Small intestine (tissue), 7 donors: ENCODE results near the gene GCLC. TPM values are rescaled to one million over a fixed set of nuclear protein-coding genes. Genes with fewer than 3 reads are reported as not detected.

Experiments used
- DNase-seq, 2 donors: peaks; one replicate each; pipeline versions ENCODE4 v3.0.0 to v3.0.0-alpha.2; 2013
- FAIRE-seq: peaks from 2 replicates; lab custom pipeline; 2012; peaks lifted over from hg19 to GRCh38; lab: Jason Lieb, UNC
- H3K27ac ChIP-seq, 3 donors: one replicate each; pipeline ENCODE4 v1.5.1; 2013; ENCODE audit warnings: low read length in 2 of 3, mild to moderate bottlenecking in 2 of 3, control low read depth in 1 of 3, inconsistent platforms in 1 of 3, low read depth in 1 of 3, moderate library complexity in 1 of 3
- H3K27me3 ChIP-seq, 3 donors: one replicate each; pipeline ENCODE4 v1.6.1; 2013; ENCODE audit warnings: low read length in 3 of 3, inconsistent platforms in 1 of 3; ENCODE audit not compliant: control insufficient read depth in 3 of 3, insufficient read depth in 3 of 3
- H3K36me3 ChIP-seq, 3 donors: one replicate each; pipeline ENCODE4 v1.6.1; 2013; ENCODE audit warnings: low read length in 3 of 3, inconsistent platforms in 1 of 3, low read depth in 1 of 3, mild to moderate bottlenecking in 1 of 3, moderate library complexity in 1 of 3; ENCODE audit not compliant: control insufficient read depth in 3 of 3, insufficient read depth in 2 of 3
- H3K4me1 ChIP-seq, 3 donors: one replicate each; pipeline ENCODE4 v1.6.1; 2013; ENCODE audit warnings: low read length in 2 of 3, inconsistent platforms in 1 of 3, low read depth in 1 of 3, mild to moderate bottlenecking in 1 of 3, moderate library complexity in 1 of 3; ENCODE audit not compliant: control insufficient read depth in 3 of 3, insufficient read depth in 2 of 3
- H3K4me3 ChIP-seq, 3 donors: one replicate each; pipeline ENCODE4 v1.5.1; 2013; ENCODE audit warnings: low read length in 3 of 3, control low read depth in 1 of 3, inconsistent platforms in 1 of 3, low read depth in 1 of 3, mild to moderate bottlenecking in 1 of 3, moderate library complexity in 1 of 3
- H3K9me3 ChIP-seq, 2 donors: one replicate each; pipeline ENCODE4 v1.6.1; 2013; ENCODE audit warnings: low read depth in 1 of 2, low read length in 1 of 2; ENCODE audit not compliant: control insufficient read depth in 2 of 2, insufficient read depth in 1 of 2
- WGBS, 3 donors: extraction: QIAGEN DNeasy Blood & Tissue Kit; methylation state at CpG; one replicate each; pipeline ENCODE4 v1.1.7; 2013; 5-methylcytosine and 5-hydroxymethylcytosine counted together
- polyA plus RNA-seq, 4 donors: library from polyadenylated mRNA; stranded (reverse) in 3 of 4; unstranded in 1 of 4; fragments of 200-250 nt in 3 of 4; fragments of 120-200 nt in 1 of 4; gene quantifications; one replicate each; pipeline versions ENCODE4 v1.2.1 to v1.2.3, GENCODE V29; 2013
- donor health status: healthy with polysubstance abuse.
- donor health status: control.
- donor health status: control.
- donor health status: Bipolar disorder and iron deficiency.
- donor health status: healthy.

Gene GCLC
- polyA plus RNA-seq, 4 donors: 26.6 to 69.3 (median 28.1) TPM

DNA sequence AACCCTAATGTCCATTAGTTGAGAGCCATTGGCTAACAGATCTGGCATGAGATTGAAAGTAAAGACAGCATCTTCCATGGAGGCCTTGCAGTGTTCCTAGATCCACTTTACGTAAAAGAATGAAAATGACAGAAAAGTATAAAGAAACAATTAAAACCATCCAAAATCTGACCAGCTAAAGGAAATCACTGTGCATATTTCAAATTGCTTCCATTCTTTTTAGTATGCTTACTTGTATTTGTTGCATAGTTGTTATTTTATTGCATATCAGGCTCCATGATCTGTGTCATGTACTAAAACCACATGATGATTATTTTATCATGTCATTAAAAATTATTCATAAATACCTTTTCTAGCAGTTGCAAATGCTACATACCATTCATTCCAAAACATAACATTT is 67.9 kb downstream of the GCLC start:
- Histone ChIP-seq H3K36me3 (no peaks in the 10 kb centered on the region), H3K27ac (no peak overlapping the region)
- WGBS, 3 donors: 97 to 100% (median 100%) methylated on average over 1 of the region's 1 CpG

DNA sequence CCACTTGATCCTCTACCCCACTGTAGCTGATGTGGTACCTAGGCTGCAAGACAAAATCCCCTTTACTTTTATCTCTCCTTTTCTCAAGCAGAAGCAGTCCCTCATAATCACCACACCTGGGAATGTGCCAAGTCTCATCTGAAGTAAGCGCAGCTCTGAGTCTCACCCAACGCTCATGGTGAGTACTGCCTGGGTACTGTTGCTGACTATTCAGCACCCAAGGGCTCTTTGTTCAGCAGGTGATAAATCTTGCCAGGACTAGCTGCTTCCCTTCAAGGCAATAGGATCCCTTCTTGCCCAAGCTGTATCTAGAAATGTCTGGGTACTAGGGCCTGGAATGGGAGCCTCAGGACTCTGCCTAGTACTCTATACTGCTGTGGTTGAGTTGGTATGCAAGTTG is 70.9 kb downstream of the GCLC start:
- FAIRE-seq (no peak), DNase-seq (no peak)
- 86 to 99% (median 97%) methylated on average over 2 of the region's 2 CpGs for WGBS, 3 donors

More for the DNA sequence above, 67.9 kb downstream of the GCLC start:
- Histone ChIP-seq H3K4me1 (no peaks in the 10 kb centered on the region), H3K9me3 (no peaks in the 10 kb centered on the region), H3K4me3 (no peak overlapping the region), H3K27me3 (peaks cover 0 to 8% (median 0%) of the 10 kb centered on the region in 3 donors)
- DNase-seq: no peak
- no peak for FAIRE-seq

DNA sequence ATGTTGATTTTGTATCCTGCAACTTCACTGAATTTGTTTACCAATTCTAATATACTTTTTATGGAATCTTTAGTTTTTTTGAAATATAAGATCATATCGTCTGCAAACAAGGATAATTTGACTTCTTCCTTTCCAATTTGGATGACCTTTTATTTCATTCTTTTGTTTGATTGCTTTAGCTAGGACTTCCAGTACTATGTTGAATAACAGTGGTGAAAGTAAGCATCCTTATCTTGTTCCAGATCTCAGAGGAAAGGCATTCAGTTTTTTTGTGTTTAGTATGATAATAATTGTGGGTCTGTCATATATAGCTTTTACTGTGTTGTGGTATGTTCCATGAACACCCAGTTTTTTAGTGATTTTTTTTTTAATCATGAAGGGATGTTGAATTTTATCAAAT is 75.7 kb downstream of the GCLC start:
- 76 to 90% (median 86%) methylated on average over 1 of the region's 1 CpG for WGBS, 3 donors
- no peak overlapping the region for H3K4me3 ChIP-seq
- H3K4me1 ChIP-seq: no peaks in the 10 kb centered on the region
- no peak overlapping the region for H3K27ac ChIP-seq
- DNase-seq: no peak
- peaks cover 0 to 15% (median 0%) of the 10 kb centered on the region in 3 donors for H3K27me3 ChIP-seq
- FAIRE-seq: no peak
- no peaks in the 10 kb centered on the region for H3K36me3 ChIP-seq
- H3K9me3 ChIP-seq: no peaks in the 10 kb centered on the region

More for the DNA sequence above, 70.9 kb downstream of the GCLC start:
- no peaks in the 10 kb centered on the region for H3K36me3 ChIP-seq
- H3K27ac ChIP-seq: no peak overlapping the region
- H3K27me3 ChIP-seq: peaks cover 0 to 8% (median 0%) of the 10 kb centered on the region in 3 donors
- H3K4me1 ChIP-seq: no peaks in the 10 kb centered on the region
- H3K4me3 ChIP-seq: no peak overlapping the region
- no peaks in the 10 kb centered on the region for H3K9me3 ChIP-seq

DNA sequence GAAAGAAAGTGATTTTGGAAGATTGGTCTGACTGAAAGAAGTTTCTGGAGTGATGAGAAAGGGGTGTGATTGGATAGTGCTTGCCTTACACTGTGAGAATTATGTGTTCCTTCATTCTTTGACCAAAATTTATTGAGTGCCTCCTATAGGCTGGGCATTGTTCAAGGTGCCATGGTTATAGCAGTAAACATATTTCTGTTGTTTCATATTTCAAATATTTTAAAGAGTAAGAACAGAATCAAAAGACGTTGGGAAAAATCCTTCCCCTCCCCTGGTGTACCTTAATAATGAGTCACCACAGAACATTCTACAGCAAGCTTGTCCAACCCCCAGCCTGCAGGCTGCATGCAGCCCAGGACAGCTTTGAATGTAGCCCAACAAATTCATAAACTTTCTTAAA is 78.6 kb downstream of the GCLC start:
- FAIRE-seq: no peak
- Histone ChIP-seq H3K9me3 (no peaks in the 10 kb centered on the region), H3K27me3 (peaks cover 0 to 26% (median 0%) of the 10 kb centered on the region in 3 donors), H3K36me3 (no peaks in the 10 kb centered on the region), H3K4me3 (no peak overlapping the region), H3K27ac (no peak overlapping the region), H3K4me1 (no peaks in the 10 kb centered on the region)
- 40 to 59% (median 42%) methylated on average over 1 of the region's 1 CpG for WGBS, 3 donors
- no peak for DNase-seq

DNA sequence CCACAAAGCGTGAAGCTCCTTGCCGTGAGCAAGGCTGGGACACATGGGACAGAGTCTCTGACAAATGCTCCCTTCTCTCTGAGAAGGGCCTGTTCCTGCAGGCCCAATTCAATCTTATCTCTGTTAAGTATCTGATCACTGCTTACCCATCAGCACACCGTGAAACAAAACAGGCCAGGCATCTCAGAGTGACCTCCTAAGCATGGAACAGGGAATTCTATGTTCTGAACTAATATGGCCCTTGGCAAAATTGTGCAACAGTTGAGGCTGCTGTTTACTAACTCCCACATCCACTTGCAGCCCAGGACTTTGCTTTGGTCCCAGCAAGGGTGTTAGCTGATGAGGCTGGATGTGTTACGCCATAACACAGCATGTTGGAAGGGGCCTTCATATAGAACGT is 79.2 kb downstream of the GCLC start:
- 80 to 88% (median 86%) methylated on average over 5 of the region's 5 CpGs for WGBS, 3 donors
- FAIRE-seq (no peak), DNase-seq (no peak)
- H3K9me3 ChIP-seq: no peaks in the 10 kb centered on the region
- no peak overlapping the region for H3K27ac ChIP-seq
- peaks cover 0 to 30% (median 0%) of the 10 kb centered on the region in 3 donors for H3K27me3 ChIP-seq
- no peak overlapping the region for H3K4me3 ChIP-seq
- H3K4me1 ChIP-seq: no peaks in the 10 kb centered on the region
- no peaks in the 10 kb centered on the region for H3K36me3 ChIP-seq

DNA sequence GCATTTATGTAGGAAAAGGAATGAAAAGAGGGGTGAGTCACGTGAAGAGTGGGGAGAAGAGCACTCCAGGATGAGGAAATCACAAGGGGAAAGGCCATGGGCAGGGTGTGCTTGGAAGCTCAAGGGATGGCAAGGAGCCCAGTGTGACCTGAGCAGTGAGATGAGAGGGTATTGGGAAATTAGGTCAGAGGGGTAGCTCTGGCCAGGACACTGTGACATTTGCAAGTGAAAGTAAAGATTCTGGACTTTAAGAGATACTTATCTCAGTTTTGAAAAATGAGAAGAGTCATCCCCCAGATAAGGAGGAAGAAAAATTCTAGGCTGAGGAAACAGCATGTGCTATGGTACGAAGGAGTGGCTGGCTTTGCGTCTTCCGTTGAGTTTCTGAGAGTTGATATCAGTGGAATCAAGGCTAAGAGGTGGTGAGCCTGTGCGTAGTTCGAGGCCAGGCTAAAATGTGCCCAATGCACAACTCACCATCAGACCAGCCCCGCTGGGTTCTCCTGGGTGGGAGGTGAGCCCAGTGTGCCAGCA is 79.9 kb downstream of the GCLC start:
- WGBS, 3 donors: 84 to 88% (median 85%) methylated on average over 7 of the region's 7 CpGs
- Histone ChIP-seq H3K4me3 (no peak overlapping the region), H3K36me3 (no peaks in the 10 kb centered on the region), H3K9me3 (no peaks in the 10 kb centered on the region), H3K4me1 (no peaks in the 10 kb centered on the region), H3K27me3 (peaks cover 0 to 33% (median 0%) of the 10 kb centered on the region in 3 donors), H3K27ac (no peak overlapping the region)
- DNase-seq (no peak), FAIRE-seq (no peak)

DNA sequence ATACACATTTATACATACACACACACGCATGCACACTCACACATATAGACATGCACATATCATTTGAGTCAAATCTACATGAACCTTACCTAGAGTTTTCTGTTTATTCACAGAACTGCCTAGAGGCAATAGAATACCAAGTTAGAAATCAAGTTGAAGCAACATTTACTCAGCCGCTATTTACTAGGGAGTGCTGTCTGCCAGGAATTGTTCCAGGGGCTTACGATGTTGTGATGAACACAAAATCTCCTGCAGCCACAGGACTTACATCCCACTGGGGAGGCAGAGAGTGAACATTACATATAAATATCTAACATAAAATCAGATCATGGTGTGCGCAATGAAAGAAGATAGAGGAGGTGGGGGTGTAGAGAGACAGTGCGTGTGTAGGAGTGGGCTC is 80.4 kb downstream of the GCLC start:
- FAIRE-seq (no peak), DNase-seq (no peak)
- Histone ChIP-seq H3K4me3 (no peak overlapping the region), H3K4me1 (no peaks in the 10 kb centered on the region), H3K9me3 (no peaks in the 10 kb centered on the region), H3K27ac (no peak overlapping the region), H3K27me3 (peaks cover 0 to 36% (median 0%) of the 10 kb centered on the region in 3 donors), H3K36me3 (no peaks in the 10 kb centered on the region)
- WGBS, 3 donors: 92 to 97% (median 96%) methylated on average over 5 of the region's 5 CpGs

DNA sequence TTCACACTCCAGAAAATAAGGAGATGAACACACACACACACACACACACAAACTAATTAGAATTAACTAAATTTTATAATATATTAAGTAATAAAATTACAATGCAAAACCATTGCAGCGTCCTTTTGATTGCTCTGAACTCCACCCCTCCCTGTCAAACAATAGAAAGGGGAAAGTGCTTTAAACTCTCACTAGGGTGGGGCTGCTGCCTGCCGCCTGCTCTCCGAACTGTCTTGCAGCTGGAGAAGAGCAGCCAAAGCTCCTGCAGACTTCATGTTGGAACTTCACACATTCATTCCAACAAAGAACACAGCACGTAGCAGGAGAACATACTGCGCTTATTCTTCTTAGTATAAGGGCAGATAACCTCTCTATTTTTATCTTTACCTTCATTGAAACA is 83.2 kb downstream of the GCLC start:
- H3K27ac ChIP-seq: no peak overlapping the region
- H3K27me3 ChIP-seq: peaks cover 0 to 46% (median 0%) of the 10 kb centered on the region in 3 donors
- H3K4me1 ChIP-seq: no peaks in the 10 kb centered on the region
- no peak for FAIRE-seq
- H3K4me3 ChIP-seq: no peak overlapping the region
- DNase-seq: peak in 1 of 2 donors; percentile 17
- 16 to 35% (median 29%) methylated on average over 5 of the region's 5 CpGs for WGBS, 3 donors
- H3K36me3 ChIP-seq: no peaks in the 10 kb centered on the region
- H3K9me3 ChIP-seq: no peaks in the 10 kb centered on the region
